ENCODE results near the gene ITIH3. TPM values are rescaled to one million over a fixed set of nuclear protein-coding genes. Genes with fewer than 3 reads are reported as not detected.
"Not testable (repeated sequence)": the region's sequence is repeated elsewhere in the genome, so short reads cannot be mapped to it uniquely, and the experiment has no call there.

ITIH3 gene
- total and polyA plus RNA-seq, 3 experiments from 2014 or later, result not detected

GRCh38 chr3:52771334-52771681 is 23.3 kb upstream of the ITIH3 start:
- Mint-ChIP-seq H3K4me1 (peaks cover 18 to 22% (median 22%) of the 10 kb centered on the region in 3 donors), H3K9me3 (no peaks in the 10 kb centered on the region), H3K27ac (peak overlapping the region; percentile 82 to 99 (median 95)), H3K4me3 (peak overlapping the region; percentile 91 to 99 (median 97)), H3K27me3 (no peaks in the 10 kb centered on the region), H3K36me3 (peaks cover 0 to 20% (median 0%) of the 10 kb centered on the region in 3 donors)
- H3K4me3 ChIP-seq (ENCODE audit: low read length), result peak overlapping the region; percentile 94
- H3K9me3 ChIP-seq (ENCODE audit: low read length), result no peaks in the 10 kb centered on the region
- POLR2A ChIA-PET, result interaction anchor here (0.6 to 1.4 kb wide), 2 partner anchors 16 to 303 kb away, joined by 3 to 8 read pairs; no protein-coding TSS in a partner anchor
- H3K27ac ChIP-seq (ENCODE audit: low read depth, low read length), result peak overlapping the region; percentile 75
- peaks cover 1% of the 10 kb centered on the region for H3K36me3 ChIP-seq (ENCODE audit: insufficient read depth, low read length)
- peaks cover 18% of the 10 kb centered on the region for H3K4me1 ChIP-seq (ENCODE audit: insufficient read depth, low read length)
- no peak for DNase-seq
- H3K27me3 ChIP-seq (ENCODE audit: insufficient read depth, low read length, poor library complexity, severe bottlenecking), result no peaks in the 10 kb centered on the region
- CTCF ChIA-PET, result interaction anchor here (0.6 to 1.3 kb wide), 3 partner anchors 27 to 72 kb away, joined by 3 to 6 read pairs (median 3); no protein-coding TSS in a partner anchor

GRCh38 chr3:52771702-52772101 is 22.9 kb upstream of the ITIH3 start:
- no peaks in the 10 kb centered on the region for H3K27me3 Mint-ChIP-seq
- H3K27ac Mint-ChIP-seq, result peak overlapping the region; percentile 3 to 99 (median 95)
- H3K4me3 Mint-ChIP-seq, result peak overlapping the region; percentile 91 to 99 (median 97)
- peaks cover 0 to 18% (median 0%) of the 10 kb centered on the region in 3 donors for H3K36me3 Mint-ChIP-seq
- H3K9me3 Mint-ChIP-seq, result no peaks in the 10 kb centered on the region
- Histone ChIP-seq H3K9me3 (ENCODE audit: low read length) (no peaks in the 10 kb centered on the region), H3K27ac (ENCODE audit: low read depth, low read length) (no peak overlapping the region), H3K4me1 (ENCODE audit: insufficient read depth, low read length) (peaks cover 18% of the 10 kb centered on the region), H3K27me3 (ENCODE audit: insufficient read depth, low read length, poor library complexity, severe bottlenecking) (no peaks in the 10 kb centered on the region), H3K4me3 (ENCODE audit: low read length) (no peak overlapping the region), H3K36me3 (ENCODE audit: insufficient read depth, low read length) (no peaks in the 10 kb centered on the region)
- ChIA-PET POLR2A (interaction anchor here (0.6 kb wide), 1 partner anchor 16 kb away, joined by 8 read pairs; no protein-coding TSS in a partner anchor), CTCF (interaction anchor here (0.6 to 1.3 kb wide), 3 partner anchors 26 to 72 kb away, joined by 3 to 6 read pairs (median 3); no protein-coding TSS in a partner anchor)
- H3K4me1 Mint-ChIP-seq, result peaks cover 18 to 22% (median 22%) of the 10 kb centered on the region in 3 donors
- DNase-seq, result no peak

GRCh38 chr3:52773361-52774065 is 21.1 kb upstream of the ITIH3 start:
- Mint-ChIP-seq H3K36me3 (peaks cover 0 to 6% (median 0%) of the 10 kb centered on the region in 3 donors), H3K9me3 (no peaks in the 10 kb centered on the region), H3K27ac (no peak overlapping the region), H3K4me1 (peaks cover 18 to 22% (median 22%) of the 10 kb centered on the region in 3 donors), H3K4me3 (no peak overlapping the region), H3K27me3 (no peaks in the 10 kb centered on the region)
- DNase-seq, result peak in 1 of 5 donors; percentile 27
- Histone ChIP-seq H3K4me3 (ENCODE audit: low read length) (no peak overlapping the region), H3K9me3 (ENCODE audit: low read length) (no peaks in the 10 kb centered on the region), H3K27me3 (ENCODE audit: insufficient read depth, low read length, poor library complexity, severe bottlenecking) (no peaks in the 10 kb centered on the region), H3K27ac (ENCODE audit: low read depth, low read length) (no peak overlapping the region), H3K36me3 (ENCODE audit: insufficient read depth, low read length) (no peaks in the 10 kb centered on the region), H3K4me1 (ENCODE audit: insufficient read depth, low read length) (peaks cover 18% of the 10 kb centered on the region)
- ChIA-PET CTCF (no interaction called here), POLR2A (no interaction called here)

- no peaks in the 10 kb centered on the region for H3K9me3 ChIP-seq (ENCODE audit: low read length)
- H3K4me1 Mint-ChIP-seq, result peaks cover 17 to 21% (median 18%) of the 10 kb centered on the region in 3 donors
- H3K27ac Mint-ChIP-seq, result peak overlapping the region in 1 of 8 donors; percentile 91
- no peaks in the 10 kb centered on the region for H3K9me3 Mint-ChIP-seq
- H3K27ac ChIP-seq (ENCODE audit: low read depth, low read length), result no peak overlapping the region
- peak in 1 of 5 donors; percentile 32 for DNase-seq
- no peaks in the 10 kb centered on the region for H3K27me3 ChIP-seq (ENCODE audit: insufficient read depth, low read length, poor library complexity, severe bottlenecking)
- no peaks in the 10 kb centered on the region for H3K36me3 ChIP-seq (ENCODE audit: insufficient read depth, low read length)
- POLR2A ChIA-PET, result no interaction called here
- no peaks in the 10 kb centered on the region for H3K27me3 Mint-ChIP-seq
- H3K36me3 Mint-ChIP-seq, result peaks cover 0 to 6% (median 0%) of the 10 kb centered on the region in 3 donors
- no peak overlapping the region for H3K4me3 ChIP-seq (ENCODE audit: low read length)
- peaks cover 18% of the 10 kb centered on the region for H3K4me1 ChIP-seq (ENCODE audit: insufficient read depth, low read length)
- H3K4me3 Mint-ChIP-seq, result no peak overlapping the region
- CTCF ChIA-PET, result no interaction called here
Measured at GRCh38 chr3:52774066-52774713, 20.4 kb upstream of the ITIH3 start.

GRCh38 chr3:52774901-52775864 is 19.4 kb upstream of the ITIH3 start:
- Mint-ChIP-seq H3K36me3 (peaks cover 0 to 6% (median 0%) of the 10 kb centered on the region in 3 donors), H3K9me3 (no peaks in the 10 kb centered on the region), H3K27me3 (peaks cover 0 to 1% of the 10 kb centered on the region in 2 donors), H3K4me1 (peaks cover 7 to 11% (median 8%) of the 10 kb centered on the region in 3 donors), H3K27ac (peak overlapping the region in 1 of 8 donors; percentile 52), H3K4me3 (peak overlapping the region in 1 of 7 donors; percentile 54)
- CTCF ChIA-PET, result no interaction called here
- no peak for DNase-seq
- H3K27ac ChIP-seq (ENCODE audit: low read depth, low read length), result no peak overlapping the region
- POLR2A ChIA-PET, result no interaction called here
- H3K27me3 ChIP-seq (ENCODE audit: insufficient read depth, low read length, poor library complexity, severe bottlenecking), result no peaks in the 10 kb centered on the region
- H3K36me3 ChIP-seq (ENCODE audit: insufficient read depth, low read length), result no peaks in the 10 kb centered on the region
- no peak overlapping the region for H3K4me3 ChIP-seq (ENCODE audit: low read length)
- no peaks in the 10 kb centered on the region for H3K9me3 ChIP-seq (ENCODE audit: low read length)
- peaks cover 9% of the 10 kb centered on the region for H3K4me1 ChIP-seq (ENCODE audit: insufficient read depth, low read length)

- Histone ChIP-seq H3K27ac (ENCODE audit: low read depth, low read length) (no peak overlapping the region), H3K4me3 (ENCODE audit: low read length) (no peak overlapping the region), H3K4me1 (ENCODE audit: insufficient read depth, low read length) (peaks cover 8% of the 10 kb centered on the region), H3K36me3 (ENCODE audit: insufficient read depth, low read length) (no peaks in the 10 kb centered on the region), H3K9me3 (ENCODE audit: low read length) (no peaks in the 10 kb centered on the region), H3K27me3 (ENCODE audit: insufficient read depth, low read length, poor library complexity, severe bottlenecking) (no peaks in the 10 kb centered on the region)
- Mint-ChIP-seq H3K27ac (no peak overlapping the region), H3K4me1 (peaks cover 6 to 10% (median 7%) of the 10 kb centered on the region in 3 donors), H3K4me3 (peak overlapping the region in 1 of 7 donors; percentile 54), H3K27me3 (peaks cover 0 to 5% of the 10 kb centered on the region in 2 donors), H3K36me3 (peaks cover 0 to 4% (median 0%) of the 10 kb centered on the region in 3 donors), H3K9me3 (no peaks in the 10 kb centered on the region)
- ChIA-PET CTCF (no interaction called here), POLR2A (no interaction called here)
- no peak for DNase-seq
Measured at GRCh38 chr3:52775877-52776276, 18.7 kb upstream of the ITIH3 start.

GRCh38 chr3:52776486-52776885 is 18.1 kb upstream of the ITIH3 start:
- CTCF ChIA-PET; H3K27ac ChIP-seq (ENCODE audit: low read depth, low read length); H3K27me3 Mint-ChIP-seq; H3K4me3 ChIP-seq (ENCODE audit: low read length); DNase-seq; H3K9me3 ChIP-seq (ENCODE audit: low read length); H3K27me3 ChIP-seq (ENCODE audit: insufficient read depth, low read length, poor library complexity, severe bottlenecking); H3K36me3 ChIP-seq (ENCODE audit: insufficient read depth, low read length); H3K4me1 ChIP-seq (ENCODE audit: insufficient read depth, low read length); H3K36me3 Mint-ChIP-seq; H3K4me1 Mint-ChIP-seq; H3K9me3 Mint-ChIP-seq; H3K4me3 Mint-ChIP-seq; POLR2A ChIA-PET: not testable (repeated sequence)
- H3K27ac Mint-ChIP-seq, result peak overlapping the region in 1 of 8 donors; percentile 81

Measured in CD8-positive, alpha-beta memory T cell (primary cell).